Activated naive CD4-positive, alpha-beta T cell treated with anti-CD3 and anti-CD28 coated beads for 36 hours (primary cell): ENCODE data around the gene RBBP4. TPM values are rescaled to one million over a fixed set of nuclear protein-coding genes. Genes with fewer than 3 reads are reported as not detected.
"Not testable (repeated sequence)": the region's sequence is repeated elsewhere in the genome, so short reads cannot be mapped to it uniquely, and the experiment has no call there.

Experiments used
- CTCF ChIA-PET: fragments of 350-600 bp; sonication (Branson Sonifier 250); formaldehyde crosslinking; loops from one replicate; lab custom pipeline; 2021; ENCODE audit warnings: antibody characterized with exemption; lab: Charles Lee
- DNase-seq: peaks from one replicate; pipeline ENCODE4 v3.0.0-alpha.2; 2020
- H3K27ac Mint-ChIP-seq: one replicate; pipeline ENCODE4 v1.8.0; 2021; ENCODE audit warnings: mild to moderate bottlenecking, mixed read lengths
- H3K27me3 Mint-ChIP-seq: one replicate; pipeline ENCODE4 v1.8.0; 2021; ENCODE audit warnings: low read depth, mixed read lengths
- H3K36me3 Mint-ChIP-seq: one replicate; pipeline ENCODE4 v1.8.0; 2021; ENCODE audit warnings: low read depth, mixed read lengths
- H3K4me1 Mint-ChIP-seq: one replicate; pipeline ENCODE4 v1.8.0; 2021; ENCODE audit warnings: low read depth, mixed read lengths
- H3K4me3 Mint-ChIP-seq: one replicate; pipeline ENCODE4 v1.8.0; 2021; ENCODE audit warnings: mild to moderate bottlenecking, moderate library complexity, mixed read lengths
- H3K9me3 Mint-ChIP-seq: one replicate; pipeline ENCODE4 v1.8.0; 2021; ENCODE audit warnings: mixed read lengths
- intact Hi-C: fragments of 100-400 bp; cut with micrococcal nuclease; formaldehyde crosslinking; loops from one replicate; pipeline ENCODE4 v1.15.1; 2023
- total RNA-seq, 2 experiments: library from RNA; stranded (reverse); gene quantifications; one replicate each; pipeline ENCODE4 v1.2.3, GENCODE V29; 2021

RBBP4 gene
- total RNA-seq, 2 experiments from 2014 or later = 381 to 409 TPM

DNA sequence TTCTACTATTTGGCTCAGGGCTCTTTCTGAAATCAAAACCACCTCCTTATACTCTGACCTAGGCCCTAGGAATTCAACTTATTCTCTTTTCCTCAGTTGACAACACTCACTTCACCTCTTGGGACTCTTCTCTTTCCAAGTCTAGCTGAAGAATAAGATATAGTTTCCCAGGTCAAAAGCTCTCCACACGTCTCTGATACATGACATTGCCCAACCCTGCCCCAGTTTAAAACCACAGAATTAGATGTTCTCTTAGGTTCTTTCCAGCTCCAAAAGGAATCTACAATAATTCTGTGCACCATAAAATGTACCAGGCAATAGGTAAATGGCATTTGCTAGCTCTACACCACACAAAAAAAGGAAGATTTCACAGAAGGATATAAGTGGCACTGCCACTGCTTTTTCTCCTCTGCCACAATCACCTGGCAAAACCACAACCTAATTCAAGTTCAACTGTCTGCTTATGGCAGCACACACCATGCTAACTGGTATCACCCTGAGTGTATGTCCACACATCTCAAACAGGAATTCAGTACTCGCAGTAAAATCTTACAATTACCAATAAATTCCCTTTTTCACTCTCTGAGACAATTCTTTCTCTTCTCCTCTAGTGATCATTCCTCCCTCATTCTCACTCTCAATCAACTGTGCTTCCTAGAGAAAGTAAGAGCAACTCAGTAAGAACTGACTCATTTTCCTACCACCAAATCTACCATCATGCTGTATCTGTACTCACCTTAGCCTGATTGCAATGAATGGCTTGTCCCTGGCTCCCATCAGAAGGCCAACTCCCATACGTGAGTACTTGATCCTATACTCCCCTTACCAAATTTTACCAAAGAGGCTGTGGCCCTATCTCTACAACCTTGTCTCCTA is 28.0 kb upstream of the RBBP4 start:
- Mint-ChIP-seq H3K27me3 (no peaks in the 10 kb centered on the region), H3K27ac (peak overlapping the region; percentile 84), H3K9me3 (peaks cover 3% of the 10 kb centered on the region), H3K4me3 (no peak overlapping the region), H3K4me1 (peaks cover 45% of the 10 kb centered on the region), H3K36me3 (peaks cover 34% of the 10 kb centered on the region)
- intact Hi-C loops = loop anchor here (1.0 to 5.0 kb wide), 4 partner anchors 27 to 178 kb away; partner anchors contain the start of genes ZBTB8A and ZBTB8OS
- CTCF ChIA-PET = interaction anchor here (0.7 to 1.0 kb wide), 2 partner anchors 103 to 407 kb away, joined by 3 read pairs; no protein-coding TSS in a partner anchor
- peak; percentile 40 for DNase-seq

- Mint-ChIP-seq H3K4me1 (peaks cover 45% of the 10 kb centered on the region), H3K27me3 (no peaks in the 10 kb centered on the region), H3K36me3 (peaks cover 34% of the 10 kb centered on the region), H3K27ac (peak overlapping the region; percentile 84), H3K4me3 (no peak overlapping the region), H3K9me3 (peaks cover 3% of the 10 kb centered on the region)
- CTCF ChIA-PET = no interaction called here
- intact Hi-C loops = loop anchor here (1.0 to 5.0 kb wide), 4 partner anchors 27 to 178 kb away; partner anchors contain the start of genes ZBTB8A and ZBTB8OS
- DNase-seq = peak; percentile 63
Observed at GRCh38 chr1:32623775-32624174, 27.2 kb upstream of the RBBP4 start.

DNA sequence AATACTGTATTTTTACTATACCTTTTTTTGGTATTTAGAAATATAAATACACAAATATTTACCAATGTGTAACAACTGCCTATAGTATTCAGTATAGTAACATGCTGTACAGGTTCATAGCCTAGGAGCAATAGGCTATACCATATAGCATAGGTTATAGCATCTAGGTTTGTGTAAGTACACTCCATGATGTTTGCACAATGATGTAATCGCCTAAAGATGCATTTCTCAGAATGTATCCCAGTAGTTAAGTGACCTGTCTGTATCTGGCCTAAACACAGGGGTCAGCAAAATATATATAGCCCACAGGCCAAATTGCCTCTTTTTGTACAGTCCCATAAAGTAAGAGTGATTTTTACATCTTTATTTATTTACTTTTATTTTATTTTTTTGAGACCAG is 24.8 kb upstream of the RBBP4 start:
- Mint-ChIP-seq H3K4me3 (no peak overlapping the region), H3K36me3 (peaks cover 28% of the 10 kb centered on the region), H3K27me3 (no peaks in the 10 kb centered on the region), H3K9me3 (peaks cover 3% of the 10 kb centered on the region), H3K27ac (no peak overlapping the region), H3K4me1 (peaks cover 34% of the 10 kb centered on the region)
- CTCF ChIA-PET = no interaction called here
- intact Hi-C loops = no loop called here
- no peak for DNase-seq

DNA sequence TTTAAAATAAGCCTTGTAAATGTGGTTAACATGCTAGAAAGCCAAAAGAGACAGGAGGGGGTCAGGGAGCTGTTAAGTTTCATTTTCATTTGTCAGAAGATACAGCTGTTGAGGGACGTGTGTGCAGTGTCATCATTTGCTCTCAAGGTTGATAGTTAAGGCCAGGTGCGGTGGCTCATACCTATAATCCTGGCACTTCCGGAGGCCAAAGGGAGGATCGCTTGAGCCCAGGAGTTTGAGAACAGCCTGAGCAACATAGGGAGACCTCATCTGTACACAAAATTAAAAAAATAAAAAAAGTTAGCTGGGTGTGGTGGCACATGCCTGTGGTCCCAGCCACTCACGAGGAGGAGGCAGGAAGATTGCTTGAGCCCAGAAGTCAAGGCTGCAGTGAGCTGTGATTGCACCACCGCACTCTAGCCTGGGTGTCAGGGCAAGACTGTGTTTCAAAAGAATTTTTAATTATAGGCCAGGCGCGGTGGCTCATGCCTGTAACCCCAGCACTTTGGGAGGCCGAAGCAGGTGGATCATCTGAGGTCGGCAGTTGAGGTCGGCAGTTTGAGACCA is 23.3 kb upstream of the RBBP4 start:
- H3K36me3 Mint-ChIP-seq = peaks cover 23% of the 10 kb centered on the region
- no peak overlapping the region for H3K27ac Mint-ChIP-seq
- intact Hi-C loops = no loop called here
- CTCF ChIA-PET = interaction anchor here (0.6 to 1.0 kb wide), 2 partner anchors 107 to 145 kb away, joined by 3 to 4 read pairs; no protein-coding TSS in a partner anchor
- H3K4me1 Mint-ChIP-seq = peaks cover 27% of the 10 kb centered on the region
- peak; percentile 20 for DNase-seq
- no peak overlapping the region for H3K4me3 Mint-ChIP-seq
- peaks cover 3% of the 10 kb centered on the region for H3K9me3 Mint-ChIP-seq
- H3K27me3 Mint-ChIP-seq = no peaks in the 10 kb centered on the region

DNA sequence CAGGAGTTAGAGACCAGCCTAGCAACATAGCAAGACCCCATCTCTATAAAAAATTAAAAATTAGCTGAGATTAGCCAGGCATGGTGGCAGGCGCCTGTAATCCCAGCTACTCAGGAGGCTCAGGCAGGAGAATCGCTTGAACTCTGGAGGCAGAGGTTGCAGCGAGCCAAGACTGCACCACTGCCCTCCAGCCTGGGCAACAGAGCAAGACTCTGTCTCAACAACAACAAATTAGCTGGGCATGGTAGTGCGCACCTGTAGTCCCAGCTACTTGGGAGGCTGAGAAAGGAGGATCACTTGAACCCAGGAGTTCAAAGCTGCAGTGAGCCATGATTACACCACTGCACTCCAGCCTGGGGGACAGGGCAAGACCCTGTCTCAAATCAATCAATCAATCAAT is 20.8 kb upstream of the RBBP4 start:
- peaks cover 13% of the 10 kb centered on the region for H3K4me1 Mint-ChIP-seq
- H3K27me3 Mint-ChIP-seq, H3K4me3 Mint-ChIP-seq, H3K9me3 Mint-ChIP-seq, intact Hi-C loops, CTCF ChIA-PET, H3K27ac Mint-ChIP-seq, DNase-seq: not testable (repeated sequence)
- peaks cover 21% of the 10 kb centered on the region for H3K36me3 Mint-ChIP-seq

GRCh38 chr1:32632829-32633228 is 18.2 kb upstream of the RBBP4 start:
- Mint-ChIP-seq H3K4me1 (peaks cover 9% of the 10 kb centered on the region), H3K9me3 (no peaks in the 10 kb centered on the region), H3K36me3 (peaks cover 14% of the 10 kb centered on the region), H3K4me3 (no peak overlapping the region), H3K27me3 (no peaks in the 10 kb centered on the region), H3K27ac (no peak overlapping the region)
- CTCF ChIA-PET = interaction anchor here (0.6 to 1.1 kb wide), 2 partner anchors 113 to 454 kb away, joined by 3 to 5 read pairs; no protein-coding TSS in a partner anchor
- DNase-seq = no peak
- intact Hi-C loops = no loop called here

DNA sequence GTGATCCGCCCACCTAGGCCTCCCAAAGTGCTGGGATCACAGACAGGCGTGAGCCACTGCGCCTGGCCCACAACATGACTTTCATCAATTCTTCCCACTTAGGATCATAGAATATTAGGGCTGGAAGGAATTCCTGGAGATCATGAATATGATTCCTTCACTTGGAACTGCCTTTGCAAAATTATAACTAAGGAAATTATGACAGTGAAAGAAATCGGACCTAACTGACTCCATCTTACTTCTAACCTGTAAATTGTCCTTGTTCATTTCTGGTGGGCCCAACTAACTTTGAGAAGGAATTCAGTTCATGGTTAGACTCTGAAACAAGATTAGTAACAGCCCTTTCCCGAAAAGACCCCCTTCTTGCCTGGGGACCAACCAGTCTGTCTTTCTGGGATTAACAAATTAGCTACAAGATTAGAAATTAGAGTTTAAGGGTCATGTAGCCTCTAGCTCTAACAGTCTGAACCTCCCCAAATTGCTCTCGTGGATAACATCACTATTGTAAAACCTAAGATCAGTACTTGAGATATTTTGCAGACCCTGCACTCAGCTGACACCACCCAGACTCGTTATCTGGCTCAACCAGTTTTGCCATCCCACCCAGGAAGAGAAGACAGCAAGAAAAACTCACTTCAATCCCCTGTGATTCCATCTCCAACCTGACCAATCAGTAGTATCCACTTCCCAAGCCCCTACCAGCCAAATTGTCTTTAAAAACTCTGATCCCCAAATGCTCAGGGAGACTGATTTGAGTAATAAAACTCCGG is 15.3 kb upstream of the RBBP4 start:
- intact Hi-C loops = no loop called here
- H3K9me3 Mint-ChIP-seq = no peaks in the 10 kb centered on the region
- H3K27me3 Mint-ChIP-seq = no peaks in the 10 kb centered on the region
- no peak overlapping the region for H3K4me3 Mint-ChIP-seq
- peaks cover 9% of the 10 kb centered on the region for H3K4me1 Mint-ChIP-seq
- peaks cover 15% of the 10 kb centered on the region for H3K36me3 Mint-ChIP-seq
- no peak for DNase-seq
- no peak overlapping the region for H3K27ac Mint-ChIP-seq
- CTCF ChIA-PET = interaction anchor here (1.0 kb wide), 1 partner anchor 115 kb away, joined by 3 read pairs; no protein-coding TSS in a partner anchor

GRCh38 chr1:32636914-32637645 is 13.9 kb upstream of the RBBP4 start:
- peaks cover 9% of the 10 kb centered on the region for H3K4me1 Mint-ChIP-seq
- DNase-seq = no peak
- H3K27ac Mint-ChIP-seq = no peak overlapping the region
- no peaks in the 10 kb centered on the region for H3K9me3 Mint-ChIP-seq
- H3K4me3 Mint-ChIP-seq = no peak overlapping the region
- intact Hi-C loops = no loop called here
- H3K27me3 Mint-ChIP-seq = no peaks in the 10 kb centered on the region
- peaks cover 15% of the 10 kb centered on the region for H3K36me3 Mint-ChIP-seq
- CTCF ChIA-PET = interaction anchor here (0.6 kb wide), 1 partner anchor 140 kb away, joined by 4 read pairs; no protein-coding TSS in a partner anchor

GRCh38 chr1:32639489-32640075 is 11.4 kb upstream of the RBBP4 start:
- Mint-ChIP-seq H3K27me3 (no peaks in the 10 kb centered on the region), H3K4me1 (peaks cover 9% of the 10 kb centered on the region), H3K36me3 (peaks cover 11% of the 10 kb centered on the region), H3K4me3 (no peak overlapping the region), H3K9me3 (no peaks in the 10 kb centered on the region), H3K27ac (no peak overlapping the region)
- no peak for DNase-seq
- intact Hi-C loops = no loop called here
- CTCF ChIA-PET = interaction anchor here (0.7 kb wide), 2 partner anchors 127 to 133 kb away, joined by 3 read pairs; no protein-coding TSS in a partner anchor

GRCh38 chr1:32642292-32642827 is 8.6 kb upstream of the RBBP4 start:
- not testable (repeated sequence) for H3K27ac Mint-ChIP-seq, H3K9me3 Mint-ChIP-seq

DNA sequence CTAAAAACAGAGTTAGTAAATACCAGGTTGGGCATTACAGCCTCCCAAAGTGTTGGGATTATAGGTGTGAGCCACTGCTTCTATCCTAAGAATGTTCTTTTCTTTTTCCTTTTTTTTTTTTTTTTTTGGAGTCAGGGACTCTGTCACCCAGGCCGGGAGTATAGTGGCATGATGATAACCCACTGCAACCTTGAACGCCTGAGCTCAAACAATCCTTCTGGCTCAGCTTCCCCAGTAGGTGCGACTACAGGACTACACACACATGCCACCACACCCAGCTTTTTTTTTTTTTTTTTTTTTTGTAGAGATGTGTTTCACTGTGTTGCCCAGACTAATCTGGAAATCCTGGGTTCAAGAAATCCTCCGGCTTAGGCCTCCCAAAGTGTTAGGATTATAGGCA is 6.6 kb upstream of the RBBP4 start:
- intact Hi-C loops = no loop called here
- Mint-ChIP-seq H3K27me3 (no peaks in the 10 kb centered on the region), H3K36me3 (peaks cover 6% of the 10 kb centered on the region), H3K27ac (no peak overlapping the region), H3K4me1 (peaks cover 23% of the 10 kb centered on the region), H3K4me3 (no peak overlapping the region), H3K9me3 (no peaks in the 10 kb centered on the region)
- no peak for DNase-seq
- CTCF ChIA-PET = interaction anchor here (0.6 kb wide), 1 partner anchor 61 kb away, joined by 7 read pairs; no protein-coding TSS in a partner anchor

More at GRCh38 chr1:32642292-32642827, 8.6 kb upstream of the RBBP4 start:
- CTCF ChIA-PET = interaction anchor here (0.6 kb wide), 1 partner anchor 802 kb away, joined by 3 read pairs; no protein-coding TSS in a partner anchor
- H3K4me1 Mint-ChIP-seq, H3K4me3 Mint-ChIP-seq, H3K36me3 Mint-ChIP-seq, H3K27me3 Mint-ChIP-seq, intact Hi-C loops, DNase-seq: not testable (repeated sequence)
